GM12875 (cell line): ENCODE results near the gene TMEM217.
"Not testable (repeated sequence)": the region's sequence is repeated elsewhere in the genome, so short reads cannot be mapped to it uniquely, and the experiment has no call there.

Experiments used
- H3K4me3 ChIP-seq: one replicate; pipeline ENCODE4 v1.5.1; 2011; ENCODE audit warnings: low read depth, low read length, control low read depth
- TF ChIP-seq, protein P1 (sequence below): IDR thresholded peaks from 2 replicates; pipeline ENCODE4 v1.5.1; 2011; ENCODE audit warnings: low read depth, mild to moderate bottlenecking, control low read depth, inconsistent platforms, low read length, moderate library complexity, borderline replicate concordance; ENCODE audit not compliant: insufficient read depth

TMEM217 gene

DNA sequence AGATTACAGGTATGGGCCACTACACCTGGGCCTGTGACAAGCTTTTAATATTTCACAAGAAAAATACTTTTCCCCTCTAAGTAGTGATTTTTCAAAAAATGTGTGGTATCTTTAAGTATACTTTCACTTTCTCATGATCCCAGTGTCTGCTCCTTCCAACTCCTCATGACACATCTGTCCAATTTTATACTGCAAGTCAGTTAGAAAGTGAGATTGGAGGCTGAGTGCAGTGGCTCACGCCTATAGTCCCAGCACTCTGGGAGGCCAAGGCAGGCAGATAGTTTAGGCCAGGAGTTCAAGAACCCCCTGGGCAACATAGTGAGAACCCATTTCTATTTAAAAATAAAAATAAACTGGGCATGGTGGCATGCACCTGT lies 67.8 kb downstream of the TMEM217 start:
- no peak overlapping the region for H3K4me3 ChIP-seq
- TF ChIP-seq, protein P1, sequence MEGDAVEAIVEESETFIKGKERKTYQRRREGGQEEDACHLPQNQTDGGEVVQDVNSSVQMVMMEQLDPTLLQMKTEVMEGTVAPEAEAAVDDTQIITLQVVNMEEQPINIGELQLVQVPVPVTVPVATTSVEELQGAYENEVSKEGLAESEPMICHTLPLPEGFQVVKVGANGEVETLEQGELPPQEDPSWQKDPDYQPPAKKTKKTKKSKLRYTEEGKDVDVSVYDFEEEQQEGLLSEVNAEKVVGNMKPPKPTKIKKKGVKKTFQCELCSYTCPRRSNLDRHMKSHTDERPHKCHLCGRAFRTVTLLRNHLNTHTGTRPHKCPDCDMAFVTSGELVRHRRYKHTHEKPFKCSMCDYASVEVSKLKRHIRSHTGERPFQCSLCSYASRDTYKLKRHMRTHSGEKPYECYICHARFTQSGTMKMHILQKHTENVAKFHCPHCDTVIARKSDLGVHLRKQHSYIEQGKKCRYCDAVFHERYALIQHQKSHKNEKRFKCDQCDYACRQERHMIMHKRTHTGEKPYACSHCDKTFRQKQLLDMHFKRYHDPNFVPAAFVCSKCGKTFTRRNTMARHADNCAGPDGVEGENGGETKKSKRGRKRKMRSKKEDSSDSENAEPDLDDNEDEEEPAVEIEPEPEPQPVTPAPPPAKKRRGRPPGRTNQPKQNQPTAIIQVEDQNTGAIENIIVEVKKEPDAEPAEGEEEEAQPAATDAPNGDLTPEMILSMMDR, result no peak

DNA sequence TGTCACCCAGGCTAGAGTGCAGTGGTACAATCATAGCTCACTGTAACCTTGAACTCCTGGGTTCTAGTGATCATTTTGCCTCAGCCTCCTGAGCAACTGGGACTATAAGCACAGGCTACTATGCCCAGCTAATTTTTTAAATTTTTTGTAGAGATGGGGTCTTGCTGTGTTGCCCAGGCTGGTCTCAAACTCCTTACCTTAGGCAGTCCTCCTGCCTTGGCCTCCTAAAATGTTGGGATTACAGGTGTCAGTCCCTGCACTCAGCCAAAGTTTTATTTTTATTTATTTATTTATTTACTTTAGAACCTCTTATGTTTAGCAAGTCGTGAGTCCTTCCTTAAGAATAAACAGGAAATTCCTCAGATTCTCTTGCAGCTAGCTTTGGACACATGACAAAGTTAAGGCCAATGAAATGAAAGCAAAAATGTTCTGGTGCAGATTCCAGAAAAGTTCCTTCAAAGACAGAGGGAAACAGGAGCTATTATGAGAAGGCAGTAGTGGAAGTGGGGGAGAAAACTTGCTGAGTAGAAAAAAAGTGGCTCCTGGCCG lies 68.9 kb downstream of the TMEM217 start:
- H3K4me3 ChIP-seq, result no peak overlapping the region
- TF ChIP-seq, protein P1, result no peak

GRCh38 chr6:37187321-37188022 lies 70.5 kb downstream of the TMEM217 start:
- TF ChIP-seq, protein P1, result no peak
- H3K4me3 ChIP-seq, result no peak overlapping the region

GRCh38 chr6:37185949-37186720 lies 71.8 kb downstream of the TMEM217 start:
- H3K4me3 ChIP-seq, result not testable (repeated sequence)

DNA sequence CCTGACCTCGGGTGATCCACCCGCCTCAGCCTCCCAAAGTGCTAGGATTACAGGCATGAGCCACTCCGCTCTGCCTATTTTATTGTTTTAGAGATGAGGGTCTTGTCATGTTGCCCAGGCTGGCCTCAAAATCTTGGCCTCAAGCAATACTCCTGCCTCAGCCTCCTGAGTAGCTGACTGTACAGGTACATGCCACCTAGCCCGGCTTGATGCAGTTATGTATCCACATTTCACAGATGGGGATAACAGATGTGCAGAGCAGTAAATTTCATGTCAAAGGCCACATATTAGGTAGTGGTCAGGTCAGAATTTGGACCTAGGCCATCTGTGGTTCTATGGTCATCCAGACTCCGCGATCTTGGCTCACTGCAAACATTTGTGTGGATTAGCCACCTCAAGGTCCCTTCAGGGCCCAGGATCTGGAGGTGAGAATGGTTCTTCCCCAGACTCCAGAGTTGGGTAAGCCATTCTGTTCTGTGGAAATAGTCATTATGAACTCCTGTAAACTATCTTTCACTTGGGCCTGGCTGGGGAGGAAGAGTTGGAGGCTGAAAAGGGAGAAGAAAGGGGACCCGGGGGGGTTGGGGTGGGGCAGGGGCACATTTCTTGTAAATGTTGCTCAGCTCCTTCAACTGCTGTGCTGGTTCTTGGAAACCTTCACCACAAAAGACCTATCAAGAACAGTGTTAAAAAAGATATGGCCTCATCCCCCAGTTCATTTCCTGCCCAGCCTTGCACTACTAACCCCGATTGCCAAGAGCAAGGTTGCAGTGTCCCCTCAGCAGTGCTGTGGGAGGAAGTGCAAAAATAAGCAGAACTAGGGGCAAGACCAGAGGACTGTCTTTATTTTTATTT lies 75.0 kb downstream of the TMEM217 start:
- TF ChIP-seq, protein P1, result no peak
- no peak overlapping the region for H3K4me3 ChIP-seq

- H3K4me3 ChIP-seq, result not testable (repeated sequence)
These were observed 77.3 kb downstream of the TMEM217 start for GRCh38 chr6:37180610-37181009.

- TF ChIP-seq, protein P1, result no peak
- no peak overlapping the region for H3K4me3 ChIP-seq
These were observed 77.9 kb downstream of the TMEM217 start for GRCh38 chr6:37180075-37180474.
